Ishikawa (cell line): ENCODE results near the gene SMARCD1.

Experiments used
- CEBPB ChIP-seq: IDR thresholded peaks from 2 replicates; pipeline ENCODE4 v1.6.1; 2012
- CREB1 ChIP-seq: IDR thresholded peaks from 2 replicates; pipeline ENCODE4 v1.6.1; 2012; ENCODE audit warnings: low read depth
- EGR1 ChIP-seq: IDR thresholded peaks from 2 replicates; pipeline ENCODE4 v1.6.1; 2012
- EP300 ChIP-seq: IDR thresholded peaks from 2 replicates; pipeline ENCODE4 v1.6.1; 2012; ENCODE audit warnings: borderline replicate concordance
- FOXM1 ChIP-seq: IDR thresholded peaks from 2 replicates; pipeline ENCODE4 v1.6.1; 2012; ENCODE audit warnings: low read depth, borderline replicate concordance
- MAX ChIP-seq: IDR thresholded peaks from 2 replicates; pipeline ENCODE4 v1.6.1; 2012
- NFIC ChIP-seq: IDR thresholded peaks from 2 replicates; pipeline ENCODE4 v1.6.1; 2012
- RAD21 ChIP-seq: IDR thresholded peaks from 2 replicates; pipeline ENCODE4 v1.6.1; 2012; ENCODE audit warnings: low read depth
- TAF1 ChIP-seq: IDR thresholded peaks from 2 replicates; pipeline ENCODE4 v1.6.1; 2012; ENCODE audit warnings: low read depth, mild to moderate bottlenecking
- TCF12 ChIP-seq: IDR thresholded peaks from 2 replicates; pipeline ENCODE4 v1.6.1; 2012; ENCODE audit warnings: low read depth
- TEAD4 ChIP-seq: IDR thresholded peaks from 2 replicates; pipeline ENCODE4 v1.6.1; 2012
- YY1 ChIP-seq: IDR thresholded peaks from 2 replicates; pipeline ENCODE4 v1.6.1; 2012; ENCODE audit warnings: low read depth
- ZBTB7A ChIP-seq: IDR thresholded peaks from 2 replicates; pipeline ENCODE4 v1.6.1; 2012; ENCODE audit warnings: low read depth
- TF ChIP-seq, protein P1 (sequence below): IDR thresholded peaks from 2 replicates; pipeline ENCODE4 v1.6.1; 2012; ENCODE audit warnings: low read depth, mild to moderate bottlenecking
- TF ChIP-seq, protein P2 (sequence below): IDR thresholded peaks from 2 replicates; pipeline ENCODE4 v1.6.1; 2012

SMARCD1 gene

GRCh38 chr12:50147281-50147680 is 62.1 kb downstream of the SMARCD1 start:
- TF ChIP-seq FOXM1 (no peak), MAX (no peak), RAD21 (no peak), CEBPB (no peak), TCF12 (no peak), YY1 (no peak), ZBTB7A (no peak), NFIC (no peak), CREB1 (no peak), TAF1 (no peak)
- TF ChIP-seq, protein P1, sequence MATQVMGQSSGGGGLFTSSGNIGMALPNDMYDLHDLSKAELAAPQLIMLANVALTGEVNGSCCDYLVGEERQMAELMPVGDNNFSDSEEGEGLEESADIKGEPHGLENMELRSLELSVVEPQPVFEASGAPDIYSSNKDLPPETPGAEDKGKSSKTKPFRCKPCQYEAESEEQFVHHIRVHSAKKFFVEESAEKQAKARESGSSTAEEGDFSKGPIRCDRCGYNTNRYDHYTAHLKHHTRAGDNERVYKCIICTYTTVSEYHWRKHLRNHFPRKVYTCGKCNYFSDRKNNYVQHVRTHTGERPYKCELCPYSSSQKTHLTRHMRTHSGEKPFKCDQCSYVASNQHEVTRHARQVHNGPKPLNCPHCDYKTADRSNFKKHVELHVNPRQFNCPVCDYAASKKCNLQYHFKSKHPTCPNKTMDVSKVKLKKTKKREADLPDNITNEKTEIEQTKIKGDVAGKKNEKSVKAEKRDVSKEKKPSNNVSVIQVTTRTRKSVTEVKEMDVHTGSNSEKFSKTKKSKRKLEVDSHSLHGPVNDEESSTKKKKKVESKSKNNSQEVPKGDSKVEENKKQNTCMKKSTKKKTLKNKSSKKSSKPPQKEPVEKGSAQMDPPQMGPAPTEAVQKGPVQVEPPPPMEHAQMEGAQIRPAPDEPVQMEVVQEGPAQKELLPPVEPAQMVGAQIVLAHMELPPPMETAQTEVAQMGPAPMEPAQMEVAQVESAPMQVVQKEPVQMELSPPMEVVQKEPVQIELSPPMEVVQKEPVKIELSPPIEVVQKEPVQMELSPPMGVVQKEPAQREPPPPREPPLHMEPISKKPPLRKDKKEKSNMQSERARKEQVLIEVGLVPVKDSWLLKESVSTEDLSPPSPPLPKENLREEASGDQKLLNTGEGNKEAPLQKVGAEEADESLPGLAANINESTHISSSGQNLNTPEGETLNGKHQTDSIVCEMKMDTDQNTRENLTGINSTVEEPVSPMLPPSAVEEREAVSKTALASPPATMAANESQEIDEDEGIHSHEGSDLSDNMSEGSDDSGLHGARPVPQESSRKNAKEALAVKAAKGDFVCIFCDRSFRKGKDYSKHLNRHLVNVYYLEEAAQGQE, result no peak
- TF ChIP-seq, protein P2, sequence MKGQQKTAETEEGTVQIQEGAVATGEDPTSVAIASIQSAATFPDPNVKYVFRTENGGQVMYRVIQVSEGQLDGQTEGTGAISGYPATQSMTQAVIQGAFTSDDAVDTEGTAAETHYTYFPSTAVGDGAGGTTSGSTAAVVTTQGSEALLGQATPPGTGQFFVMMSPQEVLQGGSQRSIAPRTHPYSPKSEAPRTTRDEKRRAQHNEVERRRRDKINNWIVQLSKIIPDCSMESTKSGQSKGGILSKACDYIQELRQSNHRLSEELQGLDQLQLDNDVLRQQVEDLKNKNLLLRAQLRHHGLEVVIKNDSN, result no peak

DNA sequence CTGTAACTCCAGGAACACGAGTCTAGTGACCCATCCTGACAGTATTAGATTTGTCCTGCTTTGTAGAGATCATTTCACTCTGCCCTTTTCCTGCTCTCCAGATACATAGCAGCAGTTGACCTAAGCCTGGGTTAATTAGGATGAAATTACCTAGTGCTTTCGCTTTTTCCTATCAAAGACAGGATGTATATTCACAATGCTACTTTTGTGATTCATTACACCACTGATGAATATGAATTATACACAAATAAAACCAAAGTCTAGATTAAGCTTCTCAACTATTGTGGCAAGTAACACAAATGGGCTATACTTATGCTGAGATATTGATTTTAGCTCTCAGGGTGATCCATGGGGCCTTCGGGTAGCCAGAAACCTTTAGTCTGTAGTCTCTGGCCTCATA is 64.2 kb downstream of the SMARCD1 start:
- TF ChIP-seq CEBPB (no peak), TEAD4 (no peak), EGR1 (no peak), CREB1 (no peak), TCF12 (no peak), EP300 (no peak), RAD21 (no peak), FOXM1 (no peak), TAF1 (no peak), YY1 (no peak)
